ENCODE results near the gene APAF1. TPM values are rescaled to one million over a fixed set of nuclear protein-coding genes. Genes with fewer than 3 reads are reported as not detected.

Gene APAF1
- total and polyA plus RNA-seq, 9 of the 15 experiments (the other 6 are each of a cell fraction or from before 2014, with no cell fraction given), result 5.1 to 15.7 (median 9.9) TPM

- TF ChIP-seq RAD21 (CRISPR knock-in tag; conservative IDR thresholded peaks at IDR 0.05 in 1 of 2, IDR thresholded peaks at IDR 0.05 in 1 of 2) (no peak), ELK3 (CRISPR knock-in tag; IDR thresholded peaks at IDR 0.05) (no peak), TOE1 (IDR thresholded peaks at IDR 0.05; ENCODE audit: borderline replicate concordance) (no peak; the same call in 1 of the 2 replicates), TOE1 (CRISPR knock-in tag; IDR thresholded peaks at IDR 0.05; ENCODE audit: borderline replicate concordance, low read depth) (no peak), NFIX (CRISPR knock-in tag; IDR thresholded peaks at IDR 0.05; ENCODE audit: low read depth) (no peak), EP400 (IDR thresholded peaks at IDR 0.05) (peak; percentile 65; the same call in 1 of the 2 replicates), POLR3G (IDR thresholded peaks at IDR 0.05; ENCODE audit: extremely low read depth, insufficient read length, insufficient replicate concordance) (no peak), GABPA (tag; conservative IDR thresholded peaks at IDR 0.05; ENCODE audit: low read depth) (0 out of 2 replicates have a peak, but pooled peaks have one; percentile 1), TAF15 (IDR thresholded peaks at IDR 0.05; ENCODE audit: low read depth, low read length) (no peak), SUPT5H (IDR thresholded peaks at IDR 0.05) (peak; percentile 11), HMGXB4 (CRISPR knock-in tag; IDR thresholded peaks at IDR 0.05) (0 out of 2 replicates have a peak, but pooled peaks have one; percentile 9), ZNF77 (CRISPR knock-in tag; IDR thresholded peaks at IDR 0.05) (no peak), RUNX1 (IDR thresholded peaks at IDR 0.05; ENCODE audit: low read depth) (no peak), HNRNPK (IDR thresholded peaks at IDR 0.05; ENCODE audit: low read depth, low read length, poor library complexity, severe bottlenecking) (no peak), RERE (CRISPR knock-in tag; IDR thresholded peaks at IDR 0.05; ENCODE audit: borderline replicate concordance) (no peak), POLR2B (IDR thresholded peaks at IDR 0.05; ENCODE audit: low read depth, partially characterized antibody) (peak; percentile 41), GABPB1 (CRISPR knock-in tag; IDR thresholded peaks at IDR 0.05) (peak; percentile 54; the same call in 1 of the 2 replicates), ZNF740 (CRISPR knock-in tag; IDR thresholded peaks at IDR 0.05) (peak; percentile 26; the same call in 1 of the 2 replicates), ZNF740 (tag; IDR thresholded peaks at IDR 0.05) (no peak)
Measured at GRCh38 chr12:98644433-98644711, 718 bp upstream of the APAF1 start (continued).

Data from K562 (cell line).